ENCODE data around the gene PHLDB3. TPM values are rescaled to one million over a fixed set of nuclear protein-coding genes. Genes with fewer than 3 reads are reported as not detected.

The PHLDB3 gene
- total and polyA plus RNA-seq, 2 of the 4 experiments (the other 2 are of a cell fraction) = 2.9 to 10.6 TPM

DNA sequence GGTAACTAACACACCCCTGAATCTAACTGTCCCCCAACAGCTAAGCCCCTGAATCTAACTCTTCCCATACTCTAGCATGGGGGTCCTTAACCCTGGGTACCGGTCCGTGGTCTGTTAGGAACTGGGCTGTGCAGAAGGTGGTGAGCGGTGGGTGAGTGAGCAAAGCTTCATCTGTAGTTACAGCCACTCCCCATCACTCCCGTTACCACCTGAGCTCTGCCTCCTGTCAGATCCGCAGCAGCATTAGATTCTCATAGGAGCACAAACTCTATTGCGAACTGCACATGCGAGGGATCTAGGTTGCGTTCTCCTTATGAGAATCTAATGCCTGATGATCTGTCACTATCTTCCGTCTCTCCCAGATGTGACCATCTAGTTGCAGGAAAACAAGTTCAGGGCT is 6.2 kb upstream of the PHLDB3 start:
- Histone ChIP-seq H3K27ac (ENCODE audit: insufficient read depth, low read length) (no peak overlapping the region), H3K14ac (replicated peaks; ENCODE audit: low read depth, low read length) (no peak overlapping the region), H4K20me1 (ENCODE audit: insufficient read depth, low read length) (no peaks in the 10 kb centered on the region), H2BK20ac (ENCODE audit: low read depth, low read length) (no peak overlapping the region), H3K9me3 (ENCODE audit: control insufficient read depth, insufficient read depth, low read length) (no peaks in the 10 kb centered on the region), H3K18ac (ENCODE audit: low read depth, low read length) (no peak overlapping the region), H3K56ac (ENCODE audit: extremely low read depth, insufficient read depth, low read length) (no peak overlapping the region), H3K4ac (ENCODE audit: low read depth, low read length) (no peak overlapping the region), H2AK9ac (replicated peaks; ENCODE audit: low read depth, low read length, poor library complexity) (no peak overlapping the region), H3K27me3 (ENCODE audit: control insufficient read depth, insufficient read depth, low read length) (no peaks in the 10 kb centered on the region), H3K9me1 (ENCODE audit: insufficient read depth, low read length) (0 out of 2 replicates have a peak, but pooled peaks cover 3% of the 10 kb centered on the region), H3K36me3 (ENCODE audit: control insufficient read depth, insufficient read depth, low read length) (peaks cover 20% of the 10 kb centered on the region), H2BK120ac (ENCODE audit: low read depth, low read length) (no peak overlapping the region), H4K5ac (ENCODE audit: low read depth, low read length) (no peak overlapping the region), H3K9ac (ENCODE audit: low read depth, low read length) (no peak overlapping the region), H3K4me3 (ENCODE audit: insufficient read depth, low read depth, low read length) (no peak overlapping the region), H2AFZ (replicated peaks; ENCODE audit: low read length, poor library complexity) (no peak overlapping the region), H2BK15ac (ENCODE audit: low read depth, low read length) (no peak overlapping the region), H3K4me1 (ENCODE audit: control insufficient read depth, insufficient read depth, low read length) (no peaks in the 10 kb centered on the region), H4K8ac (ENCODE audit: low read depth in 2 of 2, low read length in 2 of 2) (no peak overlapping the region), H3K23ac (ENCODE audit: low read depth, low read length) (no peak overlapping the region), H4K91ac (ENCODE audit: insufficient read depth, low read depth, low read length) (no peak overlapping the region), H3K4me2 (ENCODE audit: low read depth, low read length) (no peak overlapping the region), H2AK5ac (ENCODE audit: low read depth, low read length) (no peak overlapping the region), H3K79me1 (ENCODE audit: low read depth in 1 of 2, low read length in 2 of 2) (peaks cover 3 to 14% of the 10 kb centered on the region in 2 experiments; a peak in 2 of 4 replicates), H2BK5ac (ENCODE audit: low read depth, low read length, poor library complexity, severe bottlenecking) (no peak overlapping the region)
- ATAC-seq (ENCODE audit: low read depth) (no peak), DNase-seq (no peak)
- BruUV-seq (replicated peaks) = no TSS peak
- intact Hi-C loops (cut with micrococcal nuclease) = no loop called here
- in situ Hi-C loops (cut with MboI; ENCODE audit: low sequenced_read_pairs) = no loop called here
- dilution Hi-C loops (cut with HindIII; ENCODE audit: low sequenced_read_pairs, unreplicated experiment) = no loop called here
- ChIA-PET CTCF (no interaction called here), POLR2A (ENCODE audit: unreplicated experiment) (no interaction called here)
- 90% methylated on average over 2 of the region's 9 CpGs; no CpG with 5 or more reads in 1 of the 2 experiments for WGBS, 2 experiments (ENCODE audit: extremely low coverage in 2 of 2, insufficient read length in 1 of 2)
- TF ChIP-seq FOS (IDR thresholded peaks at IDR 0.05; ENCODE audit: low read depth, low read length) (no peak), USF2 (IDR thresholded peaks at IDR 0.05; ENCODE audit: low read depth, low read length) (no peak), MXI1 (IDR thresholded peaks at IDR 0.05; ENCODE audit: borderline replicate concordance, low read depth, low read length) (no peak), CEBPB (IDR thresholded peaks at IDR 0.05; ENCODE audit: low read depth, low read length) (no peak), RAD21 (IDR thresholded peaks at IDR 0.05; ENCODE audit: low read length) (no peak), RCOR1 (IDR thresholded peaks at IDR 0.05; ENCODE audit: insufficient replicate concordance, low read length) (no peak)
